Sigmoid colon (tissue), 4 donors: ENCODE results near the gene CHN2.

ENCODE experiments used
- EP300 ChIP-seq, 4 donors: sonication (generic); formaldehyde crosslinking; IDR thresholded peaks; one replicate each; pipeline ENCODE4 v1.6.1; 2017; ENCODE audit warnings: antibody characterized with exemption in 4 of 4
- TF ChIP-seq, protein P1 (sequence below), 4 experiments: fragments of 450-650 bp in 3 of 4; fragments of 200-600 bp in 1 of 4; IDR thresholded peaks; one replicate each; pipeline ENCODE4 v1.5.1; 2016 to 2019; ENCODE audit warnings: antibody characterized with exemption in 4 of 4, mild to moderate bottlenecking in 3 of 4, moderate library complexity in 2 of 4

DNA sequence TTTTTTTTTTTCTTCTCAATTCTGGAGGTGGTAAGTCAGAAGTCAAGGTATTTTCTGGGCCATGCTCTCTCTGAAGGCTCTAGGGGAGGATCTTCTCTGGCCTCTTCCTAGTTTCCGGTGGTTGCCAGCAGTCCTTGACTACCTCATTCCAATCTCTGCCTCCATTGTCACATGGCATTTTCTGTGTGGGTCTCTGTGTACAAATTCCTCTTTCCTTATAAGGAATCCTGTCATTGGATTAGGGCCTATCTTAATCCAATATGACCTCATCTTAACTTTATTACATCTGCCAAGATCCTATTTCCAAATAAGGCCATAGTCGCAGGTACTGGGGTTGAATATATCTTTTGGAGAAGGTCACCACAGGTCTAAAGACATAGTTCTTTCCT lies 239.8 kb downstream of the CHN2 start:
- TF ChIP-seq, protein P1, sequence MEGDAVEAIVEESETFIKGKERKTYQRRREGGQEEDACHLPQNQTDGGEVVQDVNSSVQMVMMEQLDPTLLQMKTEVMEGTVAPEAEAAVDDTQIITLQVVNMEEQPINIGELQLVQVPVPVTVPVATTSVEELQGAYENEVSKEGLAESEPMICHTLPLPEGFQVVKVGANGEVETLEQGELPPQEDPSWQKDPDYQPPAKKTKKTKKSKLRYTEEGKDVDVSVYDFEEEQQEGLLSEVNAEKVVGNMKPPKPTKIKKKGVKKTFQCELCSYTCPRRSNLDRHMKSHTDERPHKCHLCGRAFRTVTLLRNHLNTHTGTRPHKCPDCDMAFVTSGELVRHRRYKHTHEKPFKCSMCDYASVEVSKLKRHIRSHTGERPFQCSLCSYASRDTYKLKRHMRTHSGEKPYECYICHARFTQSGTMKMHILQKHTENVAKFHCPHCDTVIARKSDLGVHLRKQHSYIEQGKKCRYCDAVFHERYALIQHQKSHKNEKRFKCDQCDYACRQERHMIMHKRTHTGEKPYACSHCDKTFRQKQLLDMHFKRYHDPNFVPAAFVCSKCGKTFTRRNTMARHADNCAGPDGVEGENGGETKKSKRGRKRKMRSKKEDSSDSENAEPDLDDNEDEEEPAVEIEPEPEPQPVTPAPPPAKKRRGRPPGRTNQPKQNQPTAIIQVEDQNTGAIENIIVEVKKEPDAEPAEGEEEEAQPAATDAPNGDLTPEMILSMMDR (IDR thresholded peaks at IDR 0.05): no peak
- no peak for TF ChIP-seq EP300 (IDR thresholded peaks at IDR 0.05)
